Middle frontal gyrus (tissue), 1 donor: ENCODE results near the gene PITPNC1.
"Not testable (repeated sequence)": the region's sequence is repeated elsewhere in the genome, so short reads cannot be mapped to it uniquely, and the experiment has no call there.

ENCODE experiments used
- DNase-seq: peaks from one replicate; pipeline ENCODE4 v3.0.0-alpha.2; 2015; ENCODE audit warnings: low spot score; ENCODE audit errors: extremely low spot score

Gene PITPNC1

GRCh38 chr17:67646472-67646871 is 269.4 kb downstream of the PITPNC1 start:
- no peak for DNase-seq

- DNase-seq = no peak
These were observed 270.4 kb downstream of the PITPNC1 start for GRCh38 chr17:67647482-67647881.

GRCh38 chr17:67648032-67648905 is 271.2 kb downstream of the PITPNC1 start:
- no peak for DNase-seq

- not testable (repeated sequence) for DNase-seq
These were observed 271.8 kb downstream of the PITPNC1 start for GRCh38 chr17:67648906-67649295.

GRCh38 chr17:67649891-67650290 is 272.8 kb downstream of the PITPNC1 start:
- no peak for DNase-seq

- not testable (repeated sequence) for DNase-seq
These were observed 274.1 kb downstream of the PITPNC1 start for GRCh38 chr17:67651218-67651579.

GRCh38 chr17:67652433-67652832 is 275.4 kb downstream of the PITPNC1 start:
- no peak for DNase-seq

GRCh38 chr17:67655478-67656148 is 278.5 kb downstream of the PITPNC1 start:
- DNase-seq = no peak

GRCh38 chr17:67656494-67657203 is 279.6 kb downstream of the PITPNC1 start:
- DNase-seq = no peak

GRCh38 chr17:67657596-67657995 is 280.5 kb downstream of the PITPNC1 start:
- no peak for DNase-seq

- DNase-seq = no peak
These were observed 281.2 kb downstream of the PITPNC1 start for GRCh38 chr17:67658265-67658664.

GRCh38 chr17:67659028-67659427 is 281.9 kb downstream of the PITPNC1 start:
- no peak for DNase-seq

- DNase-seq = no peak
These were observed 285.6 kb downstream of the PITPNC1 start for GRCh38 chr17:67662712-67663111.

GRCh38 chr17:67663457-67663856 is 286.4 kb downstream of the PITPNC1 start:
- no peak for DNase-seq

- DNase-seq = no peak
These were observed 288.9 kb downstream of the PITPNC1 start for GRCh38 chr17:67666028-67666427.

GRCh38 chr17:67666710-67667109 is 289.6 kb downstream of the PITPNC1 start:
- no peak for DNase-seq

GRCh38 chr17:67671493-67671892 is 294.4 kb downstream of the PITPNC1 start:
- DNase-seq = no peak

- no peak for DNase-seq
These were observed 295.7 kb downstream of the PITPNC1 start for GRCh38 chr17:67672592-67673335.

- no peak for DNase-seq
These were observed 298.4 kb downstream of the PITPNC1 start for GRCh38 chr17:67675481-67675880.

GRCh38 chr17:67676305-67676704 is 299.2 kb downstream of the PITPNC1 start:
- no peak for DNase-seq

GRCh38 chr17:67678414-67678813 is 301.3 kb downstream of the PITPNC1 start:
- DNase-seq = no peak
